Astrocyte of the cerebellum (primary cell): ENCODE data around the gene NOC3L.

Source experiments
- DNase-seq: peaks from one replicate; pipeline ENCODE4 v3.0.0-alpha.2; 2011; ENCODE audit warnings: low read depth
- H3K4me3 ChIP-seq: 2 replicates; pipeline ENCODE4 v1.5.1; 2011; ENCODE audit warnings: mild to moderate bottlenecking, low read depth, low read length, moderate library complexity
- CTCF ChIP-seq: IDR thresholded peaks from 2 replicates; pipeline ENCODE4 v1.5.1; 2012; ENCODE audit warnings: low read length, low read depth, moderate library complexity, mild to moderate bottlenecking; ENCODE audit errors: missing control alignments
- in situ Hi-C: cut with HindIII; loops from 2 replicates; pipeline ENCODE4 v1.10.0; 2017; ENCODE audit warnings: low sequenced_read_pairs

Gene NOC3L

GRCh38 chr10:94327649-94328048 is 35.1 kb downstream of the NOC3L start:
- in situ Hi-C loops: no loop called here
- no peak for TF ChIP-seq CTCF
- DNase-seq: no peak
- H3K4me3 ChIP-seq: no peak overlapping the region

GRCh38 chr10:94324609-94325233 is 38.0 kb downstream of the NOC3L start:
- in situ Hi-C loops: loop anchor here (25.0 kb wide), 1 partner anchor 412 kb away; no protein-coding TSS in a partner anchor

GRCh38 chr10:94320285-94320914 is 42.3 kb downstream of the NOC3L start:
- no peak overlapping the region for H3K4me3 ChIP-seq
- peak; percentile 62 for DNase-seq
- peak; percentile 74 for TF ChIP-seq CTCF
- in situ Hi-C loops: loop anchor here (25.0 kb wide), 1 partner anchor 408 kb away; no protein-coding TSS in a partner anchor

More at GRCh38 chr10:94324609-94325233, 38.0 kb downstream of the NOC3L start:
- no peak for DNase-seq
- H3K4me3 ChIP-seq: no peak overlapping the region
- TF ChIP-seq CTCF: no peak

- H3K4me3 ChIP-seq: no peak overlapping the region
- no peak for DNase-seq
- TF ChIP-seq CTCF: no peak
- in situ Hi-C loops: loop anchor here (25.0 kb wide), 1 partner anchor 404 kb away; no protein-coding TSS in a partner anchor
Observed at GRCh38 chr10:94316560-94316959, 46.2 kb downstream of the NOC3L start.

GRCh38 chr10:94315975-94316464 is 46.7 kb downstream of the NOC3L start:
- in situ Hi-C loops: loop anchor here (25.0 kb wide), 1 partner anchor 404 kb away; no protein-coding TSS in a partner anchor
- peak; percentile 60 for DNase-seq
- no peak overlapping the region for H3K4me3 ChIP-seq
- no peak for TF ChIP-seq CTCF

GRCh38 chr10:94315024-94315451 is 47.7 kb downstream of the NOC3L start:
- in situ Hi-C loops: loop anchor here (25.0 kb wide), 1 partner anchor 403 kb away; no protein-coding TSS in a partner anchor
- no peak for DNase-seq
- H3K4me3 ChIP-seq: no peak overlapping the region
- no peak for TF ChIP-seq CTCF
